Mucosa of rectum (tissue), 2 donors: ENCODE data around the gene RTN4RL1.

Experiments
- H3K27ac ChIP-seq, 2 donors: one replicate each; pipeline ENCODE4 v1.7.0; 2013; ENCODE audit warnings: inconsistent platforms in 2 of 2, low read depth in 2 of 2, low read length in 2 of 2
- H3K27me3 ChIP-seq, 2 donors: one replicate each; pipeline ENCODE4 v1.7.0; 2013; ENCODE audit warnings: low read length in 2 of 2; ENCODE audit not compliant: control insufficient read depth in 2 of 2, insufficient read depth in 2 of 2
- H3K36me3 ChIP-seq, 2 donors: one replicate each; pipeline ENCODE4 v1.7.0; 2013; ENCODE audit warnings: low read length in 2 of 2; ENCODE audit not compliant: control insufficient read depth in 2 of 2, insufficient read depth in 2 of 2
- H3K4me1 ChIP-seq, 2 donors: one replicate each; pipeline ENCODE4 v1.7.0; 2013; ENCODE audit warnings: low read length in 2 of 2, mild to moderate bottlenecking in 1 of 2; ENCODE audit not compliant: control insufficient read depth in 2 of 2, insufficient read depth in 2 of 2
- H3K4me3 ChIP-seq, 2 donors: one replicate each; pipeline ENCODE4 v1.7.0; 2013; ENCODE audit warnings: low read length in 2 of 2
- H3K9ac ChIP-seq, 2 donors: one replicate each; pipeline ENCODE4 v1.7.0; 2013; ENCODE audit warnings: low read length in 2 of 2, low read depth in 1 of 2, mild to moderate bottlenecking in 1 of 2
- H3K9me3 ChIP-seq, 2 donors: one replicate each; pipeline ENCODE4 v1.7.0; 2013; ENCODE audit warnings: low read length in 2 of 2; ENCODE audit not compliant: control insufficient read depth in 2 of 2
- donor health status: healthy.
- donor health status: Normal muscosa, but diverticular disease.

Gene RTN4RL1

GRCh38 chr17:2065949-2066400 lies 40.8 kb upstream of the RTN4RL1 start:
- H3K4me1 ChIP-seq: peaks cover 31 to 40% of the 10 kb centered on the region in 2 donors

GRCh38 chr17:2064980-2065785 lies 40.0 kb upstream of the RTN4RL1 start:
- Histone ChIP-seq H3K9ac (peak overlapping the region in 1 of 2 donors; percentile 24), H3K4me1 (peaks cover 31 to 47% of the 10 kb centered on the region in 2 donors)

More at GRCh38 chr17:2065949-2066400, 40.8 kb upstream of the RTN4RL1 start:
- H3K4me3 ChIP-seq: no peak overlapping the region
- H3K36me3 ChIP-seq: peaks cover 18 to 36% of the 10 kb centered on the region in 2 donors
- H3K9me3 ChIP-seq: no peaks in the 10 kb centered on the region
- H3K9ac ChIP-seq: peak overlapping the region in 1 of 2 donors; percentile 9
- no peaks in the 10 kb centered on the region for H3K27me3 ChIP-seq
- peak overlapping the region; percentile 57 to 83 for H3K27ac ChIP-seq

GRCh38 chr17:2064520-2064971 lies 39.4 kb upstream of the RTN4RL1 start:
- no peaks in the 10 kb centered on the region for H3K9me3 ChIP-seq
- H3K9ac ChIP-seq: peak overlapping the region in 1 of 2 donors; percentile 24
- peaks cover 23 to 36% of the 10 kb centered on the region in 2 donors for H3K36me3 ChIP-seq
- no peaks in the 10 kb centered on the region for H3K27me3 ChIP-seq
- H3K27ac ChIP-seq: peak overlapping the region; percentile 57 to 83
- H3K4me1 ChIP-seq: peaks cover 31 to 54% of the 10 kb centered on the region in 2 donors
- H3K4me3 ChIP-seq: no peak overlapping the region

More at GRCh38 chr17:2064980-2065785, 40.0 kb upstream of the RTN4RL1 start:
- Histone ChIP-seq H3K9me3 (no peaks in the 10 kb centered on the region), H3K27me3 (no peaks in the 10 kb centered on the region), H3K4me3 (no peak overlapping the region), H3K27ac (peak overlapping the region; percentile 57 to 83), H3K36me3 (peaks cover 23 to 36% of the 10 kb centered on the region in 2 donors)

- H3K4me1 ChIP-seq: peaks cover 31 to 55% of the 10 kb centered on the region in 2 donors
- no peaks in the 10 kb centered on the region for H3K27me3 ChIP-seq
- H3K4me3 ChIP-seq: no peak overlapping the region
- H3K36me3 ChIP-seq: peaks cover 23 to 36% of the 10 kb centered on the region in 2 donors
- peak overlapping the region; percentile 67 to 83 for H3K27ac ChIP-seq
- no peak overlapping the region for H3K9ac ChIP-seq
- no peaks in the 10 kb centered on the region for H3K9me3 ChIP-seq
Observed at GRCh38 chr17:2064147-2064489, 39.0 kb upstream of the RTN4RL1 start.

- Histone ChIP-seq H3K27ac (peak overlapping the region; percentile 68 to 83), H3K36me3 (peaks cover 20 to 33% of the 10 kb centered on the region in 2 donors), H3K27me3 (no peaks in the 10 kb centered on the region), H3K4me1 (peaks cover 29 to 52% of the 10 kb centered on the region in 2 donors), H3K4me3 (no peak overlapping the region), H3K9ac (peak overlapping the region in 1 of 2 donors; percentile 32), H3K9me3 (no peaks in the 10 kb centered on the region)
Observed at GRCh38 chr17:2063261-2064146, 38.4 kb upstream of the RTN4RL1 start.

- peak overlapping the region; percentile 68 to 83 for H3K27ac ChIP-seq
- H3K27me3 ChIP-seq: peaks cover 3 to 6% of the 10 kb centered on the region in 2 donors
- peaks cover 34 to 53% of the 10 kb centered on the region in 2 donors for H3K4me1 ChIP-seq
- peak overlapping the region in 1 of 2 donors; percentile 13 for H3K9ac ChIP-seq
- H3K4me3 ChIP-seq: no peak overlapping the region
- H3K9me3 ChIP-seq: no peaks in the 10 kb centered on the region
- H3K36me3 ChIP-seq: peaks cover 20 to 27% of the 10 kb centered on the region in 2 donors
Observed at GRCh38 chr17:2062571-2063183, 37.5 kb upstream of the RTN4RL1 start.

- H3K9ac ChIP-seq: peak overlapping the region in 1 of 2 donors; percentile 34
- H3K27me3 ChIP-seq: peaks cover 4 to 9% of the 10 kb centered on the region in 2 donors
Observed at GRCh38 chr17:2061441-2061958, 36.4 kb upstream of the RTN4RL1 start.

GRCh38 chr17:2060681-2061440 lies 35.7 kb upstream of the RTN4RL1 start:
- H3K36me3 ChIP-seq: peaks cover 11 to 19% of the 10 kb centered on the region in 2 donors
- peaks cover 4 to 13% of the 10 kb centered on the region in 2 donors for H3K27me3 ChIP-seq
- no peaks in the 10 kb centered on the region for H3K9me3 ChIP-seq
- peaks cover 21 to 45% of the 10 kb centered on the region in 2 donors for H3K4me1 ChIP-seq
- H3K4me3 ChIP-seq: no peak overlapping the region
- H3K27ac ChIP-seq: peak overlapping the region; percentile 74 to 83
- H3K9ac ChIP-seq: peak overlapping the region; percentile 6 to 39

More at GRCh38 chr17:2061441-2061958, 36.4 kb upstream of the RTN4RL1 start:
- H3K36me3 ChIP-seq: peaks cover 18 to 25% of the 10 kb centered on the region in 2 donors
- H3K9me3 ChIP-seq: no peaks in the 10 kb centered on the region
- H3K4me3 ChIP-seq: no peak overlapping the region
- peaks cover 25 to 45% of the 10 kb centered on the region in 2 donors for H3K4me1 ChIP-seq
- peak overlapping the region; percentile 74 to 83 for H3K27ac ChIP-seq

- Histone ChIP-seq H3K4me3 (no peak overlapping the region), H3K9me3 (no peaks in the 10 kb centered on the region), H3K27ac (peak overlapping the region; percentile 74 to 83), H3K27me3 (peaks cover 4 to 13% of the 10 kb centered on the region in 2 donors), H3K4me1 (peaks cover 20 to 42% of the 10 kb centered on the region in 2 donors), H3K36me3 (peaks cover 11 to 15% of the 10 kb centered on the region in 2 donors), H3K9ac (peak overlapping the region; percentile 1 to 39)
Observed at GRCh38 chr17:2060385-2060658, 35.2 kb upstream of the RTN4RL1 start.
